Neural crest cell (in vitro differentiated cells): ENCODE results near the gene SSR1. TPM values are rescaled to one million over a fixed set of nuclear protein-coding genes. Genes with fewer than 3 reads are reported as not detected.
"Not testable (repeated sequence)": the region's sequence is repeated elsewhere in the genome, so short reads cannot be mapped to it uniquely, and the experiment has no call there.

ENCODE experiments used
- DNase-seq: peaks from one replicate; pipeline ENCODE4 v3.0.0; 2021; ENCODE audit warnings: low read depth, mixed read lengths, low spot score
- H3K27ac Mint-ChIP-seq: one replicate; pipeline ENCODE4 v1.8.0; 2021; ENCODE audit warnings: mild to moderate bottlenecking, mixed read lengths; ENCODE audit not compliant: unreplicated experiment
- H3K27me3 Mint-ChIP-seq: 2 replicates; pipeline ENCODE4 v1.8.0; 2021; ENCODE audit warnings: low read depth, mild to moderate bottlenecking, mixed read lengths
- H3K36me3 Mint-ChIP-seq: 2 replicates; pipeline ENCODE4 v1.8.0; 2021; ENCODE audit warnings: low read depth, mild to moderate bottlenecking, mixed read lengths
- H3K4me1 Mint-ChIP-seq: 2 replicates; pipeline ENCODE4 v1.8.0; 2021; ENCODE audit warnings: mixed read lengths
- H3K4me3 Mint-ChIP-seq: one replicate; pipeline ENCODE4 v1.8.0; 2021; ENCODE audit warnings: mild to moderate bottlenecking, mixed read lengths
- H3K9me3 Mint-ChIP-seq: 2 replicates; pipeline ENCODE4 v1.8.0; 2021; ENCODE audit warnings: mixed read lengths
- CTCF ChIP-seq: fragments of 200-600 bp; sonication (generic); conservative IDR thresholded peaks from 2 replicates; pipeline ENCODE4 v1.5.0; 2021; ENCODE audit warnings: antibody characterized with exemption, mild to moderate bottlenecking
- total RNA-seq: library from RNA; stranded (reverse); gene quantifications from 2 replicates; pipeline ENCODE4 v1.2.1, GENCODE V29; 2021

The SSR1 gene
- total RNA-seq, 1 donor from 2014 or later, result 110 TPM

GRCh38 chr6:7323074-7323473 is 10.1 kb upstream of the SSR1 start:
- no peaks in the 10 kb centered on the region for H3K9me3 Mint-ChIP-seq
- peaks cover 3% of the 10 kb centered on the region for H3K27me3 Mint-ChIP-seq
- no peak for TF ChIP-seq CTCF
- H3K36me3 Mint-ChIP-seq, result no peaks in the 10 kb centered on the region
- DNase-seq, result no peak
- H3K27ac Mint-ChIP-seq, result no peak overlapping the region
- no peaks in the 10 kb centered on the region for H3K4me1 Mint-ChIP-seq
- H3K4me3 Mint-ChIP-seq, result no peak overlapping the region

DNA sequence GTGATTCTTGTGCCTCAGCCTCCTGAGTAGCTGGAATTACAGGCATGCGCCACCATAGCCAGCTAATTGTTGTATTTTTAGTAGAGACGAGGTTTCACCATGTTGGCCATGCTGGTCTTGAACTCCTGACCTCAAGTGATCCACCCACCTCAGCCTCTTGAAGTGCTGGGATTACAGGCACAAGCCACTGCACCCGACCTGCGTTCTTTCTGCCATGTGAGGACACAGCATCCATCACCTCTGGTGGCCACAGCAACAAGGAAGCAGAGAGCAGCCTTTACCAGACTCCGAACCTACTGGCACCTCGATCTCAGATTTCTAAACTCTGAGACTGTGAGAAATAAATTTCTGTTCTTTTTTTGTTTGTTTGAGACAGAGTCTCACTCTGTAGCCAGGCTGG is 8.9 kb upstream of the SSR1 start:
- H3K4me3 Mint-ChIP-seq, H3K9me3 Mint-ChIP-seq, H3K27ac Mint-ChIP-seq, DNase-seq, H3K36me3 Mint-ChIP-seq, H3K4me1 Mint-ChIP-seq, H3K27me3 Mint-ChIP-seq: not testable (repeated sequence)

- not testable (repeated sequence) for H3K4me3 Mint-ChIP-seq, DNase-seq, H3K27ac Mint-ChIP-seq, H3K9me3 Mint-ChIP-seq, H3K36me3 Mint-ChIP-seq, H3K4me1 Mint-ChIP-seq, H3K27me3 Mint-ChIP-seq
Observed at GRCh38 chr6:7319406-7319805, 6.4 kb upstream of the SSR1 start.

DNA sequence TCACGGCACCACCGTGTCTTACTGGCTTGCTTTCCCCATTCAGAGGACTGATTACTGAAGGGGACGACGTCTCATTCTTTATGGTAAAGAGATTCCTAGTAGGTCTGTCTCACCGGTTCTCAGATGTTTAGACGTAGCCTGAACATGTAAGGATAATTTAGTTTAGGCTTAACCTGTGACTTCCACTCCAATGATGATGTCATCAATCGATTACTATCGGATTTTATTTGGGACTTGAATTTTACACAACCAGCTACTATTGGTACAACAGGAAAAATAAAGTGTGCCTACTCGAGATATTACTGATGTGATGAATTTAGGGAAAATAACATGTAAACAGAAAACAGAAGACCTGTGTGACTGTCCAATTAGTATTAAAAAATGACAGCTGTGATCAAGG is 4.5 kb upstream of the SSR1 start:
- H3K36me3 Mint-ChIP-seq, result no peaks in the 10 kb centered on the region
- H3K27me3 Mint-ChIP-seq, result no peaks in the 10 kb centered on the region
- H3K4me3 Mint-ChIP-seq, result no peak overlapping the region
- TF ChIP-seq CTCF, result no peak
- no peak for DNase-seq
- no peaks in the 10 kb centered on the region for H3K9me3 Mint-ChIP-seq
- H3K4me1 Mint-ChIP-seq, result no peaks in the 10 kb centered on the region
- H3K27ac Mint-ChIP-seq, result no peak overlapping the region

- no peak for DNase-seq
- H3K27me3 Mint-ChIP-seq, result no peaks in the 10 kb centered on the region
- no peak overlapping the region for H3K4me3 Mint-ChIP-seq
- no peak overlapping the region for H3K27ac Mint-ChIP-seq
- no peaks in the 10 kb centered on the region for H3K36me3 Mint-ChIP-seq
- H3K9me3 Mint-ChIP-seq, result no peaks in the 10 kb centered on the region
- TF ChIP-seq CTCF, result no peak
- peaks cover 2% of the 10 kb centered on the region for H3K4me1 Mint-ChIP-seq
Observed at GRCh38 chr6:7316658-7317533, 3.9 kb upstream of the SSR1 start.

GRCh38 chr6:7315948-7316365 is 3.0 kb upstream of the SSR1 start:
- no peak for TF ChIP-seq CTCF
- Mint-ChIP-seq H3K36me3 (no peaks in the 10 kb centered on the region), H3K27ac (no peak overlapping the region), H3K9me3 (no peaks in the 10 kb centered on the region), H3K4me3 (no peak overlapping the region), H3K27me3 (no peaks in the 10 kb centered on the region), H3K4me1 (peaks cover 11% of the 10 kb centered on the region)
- DNase-seq, result no peak

DNA sequence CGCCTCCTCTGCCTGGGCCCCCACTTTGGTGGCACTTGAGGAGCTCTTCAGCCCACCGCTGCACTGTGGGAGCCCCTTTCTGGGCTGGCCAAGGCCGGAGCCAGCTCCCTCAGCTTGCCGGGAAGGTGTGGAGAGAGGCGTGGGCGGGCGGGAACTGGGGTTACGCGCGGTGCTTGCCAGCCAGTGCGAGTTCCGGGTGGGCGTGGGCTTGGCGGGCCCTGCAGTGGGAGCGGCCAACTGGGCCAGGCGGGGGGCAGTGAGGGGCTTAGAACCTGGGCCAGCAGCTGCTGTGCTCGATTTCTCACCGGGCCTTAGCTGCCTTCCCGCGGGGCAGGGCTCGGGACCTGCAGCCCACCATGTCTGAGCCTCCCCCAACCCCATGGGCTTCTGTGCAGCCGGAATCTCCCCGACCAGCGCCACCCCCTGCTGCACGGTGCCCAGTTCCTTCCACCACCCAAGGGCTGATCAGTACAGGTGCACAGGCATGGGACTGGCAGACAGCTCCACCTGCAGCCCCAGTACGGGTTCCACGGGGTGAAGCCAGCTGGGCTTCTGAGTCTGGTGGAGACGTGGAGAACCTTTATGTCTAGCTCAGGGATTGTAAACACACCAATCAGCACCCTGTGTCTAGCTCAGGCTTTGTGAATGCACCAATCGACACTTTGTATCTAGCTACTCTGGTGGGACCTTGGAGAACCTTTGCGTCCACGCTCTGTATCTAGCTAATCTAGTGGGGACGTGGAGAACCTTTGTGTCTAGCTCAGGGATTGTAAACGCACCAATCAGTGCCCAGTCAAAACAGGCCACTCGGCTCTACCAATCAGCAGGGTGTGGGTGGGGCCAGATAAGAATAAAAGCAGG is 2.3 kb upstream of the SSR1 start:
- H3K4me3 Mint-ChIP-seq, DNase-seq, H3K27ac Mint-ChIP-seq, H3K36me3 Mint-ChIP-seq, H3K9me3 Mint-ChIP-seq, H3K27me3 Mint-ChIP-seq: not testable (repeated sequence)
- peaks cover 12% of the 10 kb centered on the region for H3K4me1 Mint-ChIP-seq
